H1 (cell line): ENCODE data around the gene HABP4. TPM values are rescaled to one million over a fixed set of nuclear protein-coding genes. Genes with fewer than 3 reads are reported as not detected.

Source experiments
- CTCF ChIA-PET: fragments of 300-600 bp; sonication (Branson Sonifier 250); formaldehyde crosslinking; loops from one replicate; lab custom pipeline; 2021; ENCODE audit not compliant: partially characterized antibody; lab: Charles Lee
- POLR2A ChIA-PET: fragments of 300-600 bp; sonication (Branson Sonifier 250); formaldehyde crosslinking; loops from one replicate; lab custom pipeline; 2021; ENCODE audit warnings: inconsistent platforms; ENCODE audit not compliant: partially characterized antibody; lab: Charles Lee
- DNase-seq, 2 experiments: peaks; one replicate each; pipeline versions ENCODE4 v3.0.0 to v3.0.0-alpha.2; 2010 to 2022; ENCODE audit warnings: low spot score in 2 of 2, low read depth in 1 of 2, mixed read lengths in 1 of 2
- FAIRE-seq: peaks from 2 replicates; lab custom pipeline; 2011; peaks lifted over from hg19 to GRCh38; lab: Jason Lieb, UNC
- H2AFZ ChIP-seq: 2 replicates; pipeline ENCODE4 v1.8.1; 2012; ENCODE audit warnings: low read length, inconsistent platforms
- H2AK5ac ChIP-seq: 2 replicates; pipeline ENCODE4 v1.6.1; 2013; ENCODE audit warnings: low read depth, low read length
- H2BK120ac ChIP-seq: replicated peaks from 2 replicates; pipeline ENCODE3; 2013; ENCODE audit warnings: low read depth, low read length, inconsistent platforms
- H2BK12ac ChIP-seq: 2 replicates; pipeline ENCODE4 v1.6.1; 2013; ENCODE audit warnings: low read depth, low read length
- H2BK15ac ChIP-seq: 2 replicates; pipeline ENCODE4 v1.6.1; 2013; ENCODE audit warnings: low read length
- H2BK20ac ChIP-seq: 2 replicates; pipeline ENCODE4 v1.6.1; 2013; ENCODE audit warnings: low read length
- H2BK5ac ChIP-seq: 2 replicates; pipeline ENCODE4 v1.6.1; 2013; ENCODE audit warnings: low read depth, low read length
- H3K14ac ChIP-seq: 2 replicates; pipeline ENCODE4 v1.6.1; 2013; ENCODE audit warnings: inconsistent platforms; ENCODE audit not compliant: insufficient read length
- H3K18ac ChIP-seq: 2 replicates; pipeline ENCODE4 v1.6.1; 2013; ENCODE audit warnings: low read length; ENCODE audit errors: extremely low read depth
- H3K23ac ChIP-seq: 2 replicates; pipeline ENCODE4 v1.6.1; 2013; ENCODE audit warnings: inconsistent platforms; ENCODE audit not compliant: insufficient read length
- H3K23me2 ChIP-seq: 2 replicates; pipeline ENCODE4 v1.6.1; 2013; ENCODE audit warnings: low read depth, low read length
- H3K27ac ChIP-seq: 2 replicates; pipeline ENCODE4 v1.6.1; 2011; ENCODE audit warnings: low read depth, low read length, inconsistent platforms
- H3K27me3 ChIP-seq, 4 experiments: replicated peaks in 1 of 4; 1 replicate in 1 of 4; 2 replicates in 3 of 4; pipeline versions ENCODE4 v1.6.1 to v1.8.1; 2011 to 2013; ENCODE audit warnings: low read length in 3 of 4, mild to moderate bottlenecking in 3 of 4, inconsistent platforms in 2 of 4, mixed read lengths in 2 of 4, moderate library complexity in 1 of 4; ENCODE audit not compliant: control insufficient read depth in 3 of 4, insufficient read depth in 3 of 4; ENCODE audit errors: extremely low read depth in 1 of 4
- H3K36me3 ChIP-seq, 4 experiments: 2 replicates each; pipeline versions ENCODE4 v1.6.1 to v1.8.1; 2011 to 2013; ENCODE audit warnings: mild to moderate bottlenecking in 4 of 4, low read length in 3 of 4, moderate library complexity in 2 of 4, control low read depth in 1 of 4, inconsistent platforms in 1 of 4; ENCODE audit not compliant: insufficient read depth in 4 of 4, control insufficient read depth in 2 of 4
- H3K4ac ChIP-seq: replicated peaks from 2 replicates; pipeline ENCODE3; 2013; ENCODE audit warnings: low read length, low read depth, mixed read lengths, inconsistent platforms; ENCODE audit not compliant: insufficient read length
- H3K4me1 ChIP-seq, 4 experiments: replicated peaks in 1 of 4; 1 replicate in 1 of 4; 2 replicates in 3 of 4; pipeline versions ENCODE4 v1.6.1 to v1.8.1; 2011 to 2013; ENCODE audit warnings: low read length in 3 of 4, inconsistent platforms in 2 of 4, mixed read lengths in 1 of 4; ENCODE audit not compliant: insufficient read depth in 4 of 4, control insufficient read depth in 3 of 4
- H3K4me2 ChIP-seq, 2 experiments: 2 replicates each; pipeline versions ENCODE4 v1.6.1 to v1.8.1; 2011 to 2013; ENCODE audit warnings: low read depth in 2 of 2, low read length in 2 of 2, control low read depth in 1 of 2, inconsistent platforms in 1 of 2, mild to moderate bottlenecking in 1 of 2; ENCODE audit not compliant: insufficient read depth in 1 of 2
- H3K4me3 ChIP-seq, 4 experiments: fragments of 200-600, 300-600 bp in 1 of 4; sonication (generic), shearing (Covaris generic), sonication (Bioruptor Twin) in 1 of 4; 2 replicates each; pipeline versions ENCODE4 v1.5.1 to v1.8.1; 2011 to 2016; ENCODE audit warnings: low read length in 4 of 4, low read depth in 3 of 4, control low read depth in 2 of 4, inconsistent platforms in 2 of 4, mild to moderate bottlenecking in 2 of 4, mixed read lengths in 1 of 4, moderate library complexity in 1 of 4; ENCODE audit not compliant: insufficient read depth in 2 of 4; ENCODE audit errors: extremely low read depth in 1 of 4
- H3K56ac ChIP-seq: replicated peaks from 2 replicates; pipeline ENCODE3; 2013; ENCODE audit warnings: low read depth, mild to moderate bottlenecking, mixed read lengths, low read length, inconsistent platforms; ENCODE audit not compliant: insufficient read length
- H3K79me1 ChIP-seq: 2 replicates; pipeline ENCODE4 v1.6.1; 2013; ENCODE audit warnings: low read depth, low read length, control low read depth
- H3K79me2 ChIP-seq, 2 experiments: 2 replicates each; pipeline versions ENCODE4 v1.6.1 to v1.8.1; 2012 to 2013; ENCODE audit warnings: low read length in 2 of 2, mild to moderate bottlenecking in 2 of 2, inconsistent platforms in 1 of 2; ENCODE audit not compliant: insufficient read depth in 2 of 2, control insufficient read depth in 1 of 2
- H3K9ac ChIP-seq, 4 experiments: replicated peaks in 1 of 4; 1 replicate in 1 of 4; 2 replicates in 3 of 4; pipeline versions ENCODE4 v1.6.1 to v1.8.1; 2011 to 2013; ENCODE audit warnings: low read depth in 3 of 4, low read length in 3 of 4, control low read depth in 2 of 4, mild to moderate bottlenecking in 2 of 4, moderate library complexity in 2 of 4, inconsistent platforms in 1 of 4; ENCODE audit errors: extremely low read depth in 1 of 4
- H3K9me3 ChIP-seq, 2 experiments: 2 replicates each; pipeline versions ENCODE4 v1.6.1 to v1.8.1; 2012 to 2013; ENCODE audit warnings: mild to moderate bottlenecking in 2 of 2, moderate library complexity in 2 of 2, control low read depth in 1 of 2, inconsistent platforms in 1 of 2, low read depth in 1 of 2, low read length in 1 of 2, mixed read lengths in 1 of 2; ENCODE audit not compliant: insufficient read depth in 2 of 2
- H4K20me1 ChIP-seq, 2 experiments: replicated peaks in 1 of 2; 2 replicates each; pipeline versions ENCODE3 to v1.8.1; 2011 to 2013; ENCODE audit warnings: inconsistent platforms in 2 of 2, low read length in 2 of 2, mild to moderate bottlenecking in 1 of 2; ENCODE audit not compliant: insufficient read depth in 2 of 2, control insufficient read depth in 1 of 2
- H4K5ac ChIP-seq: 2 replicates; pipeline ENCODE4 v1.6.1; 2013; ENCODE audit warnings: low read length, low read depth, mixed read lengths, inconsistent platforms; ENCODE audit not compliant: insufficient read length
- H4K8ac ChIP-seq: 2 replicates; pipeline ENCODE4 v1.8.0; 2013; ENCODE audit warnings: mild to moderate bottlenecking, moderate library complexity, low read length, inconsistent platforms; ENCODE audit not compliant: insufficient read depth; ENCODE audit errors: extremely low read depth
- H4K91ac ChIP-seq: replicated peaks from 2 replicates; pipeline ENCODE3; 2013; ENCODE audit warnings: low read length, mixed read lengths, inconsistent platforms; ENCODE audit not compliant: insufficient read length
- BCL11A ChIP-seq, 2 experiments: IDR thresholded peaks; one replicate each; pipeline ENCODE4 v1.6.1; 2011; ENCODE audit warnings: low read depth in 2 of 2, low read length in 2 of 2, mild to moderate bottlenecking in 2 of 2
- KDM1A ChIP-seq: fragments of 200-600, 300-600 bp; sonication (generic); IDR thresholded peaks from 2 replicates; pipeline ENCODE4 v1.7.1; 2016; ENCODE audit warnings: mild to moderate bottlenecking, low read length, borderline replicate concordance
- NANOG ChIP-seq: IDR thresholded peaks from 2 replicates; pipeline ENCODE4 v1.6.1; 2011; ENCODE audit warnings: low read length, low read depth, mild to moderate bottlenecking, inconsistent platforms; ENCODE audit not compliant: insufficient read depth, poor library complexity, severe bottlenecking
- SIN3A ChIP-seq, 2 experiments: IDR thresholded peaks in 1 of 2; conservative IDR thresholded peaks in 1 of 2; 2 replicates each; pipeline ENCODE4 v1.6.1; 2011 to 2012; ENCODE audit warnings: low read length in 2 of 2, improper control_type of control experiment in 1 of 2, low read depth in 1 of 2, mild to moderate bottlenecking in 1 of 2
- SP2 ChIP-seq: IDR thresholded peaks from 2 replicates; pipeline ENCODE4 v1.6.1; 2012; ENCODE audit warnings: mild to moderate bottlenecking, low read length, inconsistent platforms
- ZNF274 ChIP-seq: IDR thresholded peaks from 2 replicates; pipeline ENCODE4 v1.7.0; 2012; ENCODE audit warnings: low read length, borderline replicate concordance; ENCODE audit errors: extremely low read depth
- WGBS, 2 experiments: shearing (Covaris generic) in 1 of 2; methylation state at CpG; one replicate each; pipeline versions ENCODE4 v1.1.6 to v1.1.7; 2013 to 2015; ENCODE audit warnings: low lambda C conversion rate in 2 of 2, mixed read lengths in 2 of 2, inconsistent platforms in 1 of 2, low coverage in 1 of 2, missing lambda C conversion rate in 1 of 2; ENCODE audit not compliant: insufficient replicate concordance in 2 of 2, insufficient coverage in 1 of 2, insufficient read length in 1 of 2; ENCODE audit errors: extremely low coverage in 1 of 2, missing lambda C conversion rate in 1 of 2; 5-methylcytosine and 5-hydroxymethylcytosine counted together
- long read RNA-seq, 2 experiments: library from RNA in 1 of 2; library from capped mRNA in 1 of 2; stranded (forward); transcript quantifications; one replicate each; pipeline ENCODE4 v2.0.0, GENCODE V29; 2021; ENCODE audit warnings: inconsistent platforms in 1 of 2
- polyA minus RNA-seq, 3 experiments: library from RNA; depleted of rRNA, polyadenylated mRNA; stranded (reverse); fragments of >200 nt; gene quantifications; 1 replicate in 2 of 3; 2 replicates in 1 of 3; pipeline ENCODE4 v1.2.3, GENCODE V29; 2011
- polyA plus RNA-seq, 7 experiments: library from polyadenylated mRNA; depleted of rRNA in 3 of 7; stranded (reverse) in 5 of 7; unstranded in 2 of 7; fragments of >200 nt in 5 of 7; fragments of 200-250 nt in 2 of 7; gene quantifications; 1 replicate in 5 of 7; 2 replicates in 1 of 7; 4 replicates in 1 of 7; pipeline versions ENCODE4 v1.2.1 to v1.2.3, GENCODE V29; 2011 to 2013; ENCODE audit warnings: missing spikeins in 2 of 7, mixed read lengths in 2 of 7
- total RNA-seq: library from RNA; stranded (reverse); fragmentation: NEBNext Ultra II Directional; extraction: Animal tissue kit (Norgen Biotek cat#: 25700); gene quantifications from 2 replicates; pipeline ENCODE4 v1.2.1, GENCODE V29; 2021

Gene HABP4, protein sequence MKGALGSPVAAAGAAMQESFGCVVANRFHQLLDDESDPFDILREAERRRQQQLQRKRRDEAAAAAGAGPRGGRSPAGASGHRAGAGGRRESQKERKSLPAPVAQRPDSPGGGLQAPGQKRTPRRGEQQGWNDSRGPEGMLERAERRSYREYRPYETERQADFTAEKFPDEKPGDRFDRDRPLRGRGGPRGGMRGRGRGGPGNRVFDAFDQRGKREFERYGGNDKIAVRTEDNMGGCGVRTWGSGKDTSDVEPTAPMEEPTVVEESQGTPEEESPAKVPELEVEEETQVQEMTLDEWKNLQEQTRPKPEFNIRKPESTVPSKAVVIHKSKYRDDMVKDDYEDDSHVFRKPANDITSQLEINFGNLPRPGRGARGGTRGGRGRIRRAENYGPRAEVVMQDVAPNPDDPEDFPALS
- total RNA-seq (10.5 and 11.2 TPM in 2 replicates), polyA plus RNA-seq (2011; rRNA removed) (3.3 and 3.8 TPM in 2 replicates), polyA minus RNA-seq (2011; rRNA and poly(A)+ RNA removed) (1.5 and 2.0 TPM in 2 replicates)
- polyA plus RNA-seq (2011; cell fraction: cytosol; rRNA removed) = 7.9 TPM
- 3.3 TPM for polyA plus RNA-seq (2011; cell fraction: nucleus; rRNA removed)
- polyA plus RNA-seq (2012, experiment 1 of 2) = 9.9 to 11.6 TPM (median 10.5 TPM) in 4 replicates
- polyA plus RNA-seq (2012, experiment 2 of 2) = 3.3 TPM
- polyA plus RNA-seq (2013, experiment 1 of 2) = 7.0 TPM
- 7.1 TPM for polyA plus RNA-seq (2013, experiment 2 of 2)
- polyA minus RNA-seq (2011; cell fraction: cytosol; rRNA and poly(A)+ RNA removed) = 3.2 TPM
- 2.5 TPM for polyA minus RNA-seq (2011; cell fraction: nucleus; rRNA and poly(A)+ RNA removed)
- long read RNA-seq, experiment 1, partial matches to known transcripts = 5 of 7 reads
- long read RNA-seq, experiment 1, other reads (novel, unspliced or antisense) = 1 of 7 reads
- long read RNA-seq, experiment 2, partial matches to known transcripts = 4 of 5 reads
- long read RNA-seq, experiment 2, other reads (novel, unspliced or antisense) = 1 of 5 reads

DNA sequence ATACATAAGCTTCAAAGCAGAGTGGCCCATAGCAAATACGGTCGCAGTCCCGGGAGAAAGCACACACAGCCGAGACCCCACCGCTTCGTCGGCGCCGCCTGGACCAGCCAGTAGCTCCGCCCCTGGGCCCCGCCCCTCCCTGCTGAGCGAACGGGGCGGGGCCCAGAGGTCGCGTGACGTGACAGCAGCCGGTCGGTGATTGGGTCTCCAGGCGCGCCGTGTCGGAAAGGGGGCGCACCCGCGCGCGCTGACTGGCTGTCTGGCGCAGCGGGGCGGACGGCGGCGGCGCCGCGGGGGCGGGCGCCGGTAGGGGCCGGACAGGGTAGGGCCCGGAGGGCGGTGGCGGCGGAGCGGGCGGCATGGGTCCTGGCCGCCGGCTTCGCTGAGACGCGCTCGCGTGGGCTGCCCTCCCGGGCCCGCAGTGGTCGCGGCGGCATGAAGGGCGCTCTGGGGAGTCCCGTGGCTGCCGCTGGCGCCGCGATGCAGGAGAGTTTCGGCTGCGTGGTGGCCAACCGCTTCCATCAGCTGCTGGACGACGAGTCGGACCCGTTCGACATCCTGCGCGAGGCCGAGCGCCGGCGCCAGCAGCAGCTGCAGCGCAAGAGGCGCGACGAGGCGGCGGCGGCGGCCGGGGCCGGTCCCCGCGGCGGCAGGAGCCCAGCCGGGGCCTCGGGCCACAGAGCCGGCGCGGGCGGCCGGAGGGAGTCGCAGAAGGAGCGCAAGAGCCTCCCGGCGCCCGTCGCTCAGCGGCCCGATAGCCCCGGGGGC, at the start of gene HABP4:
TSS of gene HABP4 (plus strand) at position 325 of the 768 bp plus-strand sequence. CDS start at position 436, 111 bp downstream.
- peaks cover 0 to 6% of the 10 kb centered on the region in 2 experiments; a peak in 1 of 4 replicates for H3K79me2 ChIP-seq
- POLR2A ChIA-PET = interaction anchor here (1.0 to 1.2 kb wide), 3 partner anchors 8 to 33 kb away, joined by 3 to 6 read pairs (median 3); no protein-coding TSS in a partner anchor
- H2BK120ac ChIP-seq = no peak within 1 kb of the TSS
- H3K23me2 ChIP-seq = peaks cover 10% of the 10 kb centered on the region
- H3K4ac ChIP-seq = no peak within 1 kb of the TSS
- peaks cover 0 to 7% (median 4%) of the 10 kb centered on the region in 4 experiments; a peak in 4 of 7 replicates for H3K4me1 ChIP-seq
- H4K8ac ChIP-seq = peak within 1 kb of the TSS; percentile 99
- H2AK5ac ChIP-seq = no peak within 1 kb of the TSS
- no peak for FAIRE-seq
- 2% methylated on average over 58 of the region's 108 CpGs; no CpG with 5 or more reads in 1 of the 2 experiments for WGBS, 2 experiments
- H3K23ac ChIP-seq = no peak within 1 kb of the TSS
- peak within 1 kb of the TSS; percentile 71 for H4K91ac ChIP-seq
- no peaks in the 10 kb centered on the region; the same call in 1 of the 2 replicates for H3K79me1 ChIP-seq
- H3K56ac ChIP-seq = peak within 1 kb of the TSS; percentile 2
- peak within 1 kb of the TSS; percentile 94 for H2AFZ ChIP-seq
- peak within 1 kb of the TSS; percentile 55 to 72 (median 62) for H3K4me3 ChIP-seq
- no peak within 1 kb of the TSS for H2BK20ac ChIP-seq
- peak within 1 kb of the TSS; percentile 8 to 87 (median 52); a peak in 6 of 7 replicates for H3K9ac ChIP-seq
- no peaks in the 10 kb centered on the region for H3K36me3 ChIP-seq
- H3K18ac ChIP-seq = no peak within 1 kb of the TSS; the same call in 1 of the 2 replicates
- CTCF ChIA-PET = interaction anchor here (0.6 to 1.8 kb wide), 14 partner anchors 10 to 993 kb away, joined by 3 to 7 read pairs (median 4); no protein-coding TSS in a partner anchor
- H4K5ac ChIP-seq = peak within 1 kb of the TSS; percentile 65
- peak within 1 kb of the TSS; percentile 92 to 100 for H3K4me2 ChIP-seq
- H3K27me3 ChIP-seq = peaks cover 0 to 13% (median 5%) of the 10 kb centered on the region in 4 experiments; a peak in 4 of 7 replicates
- peaks cover 3% of the 10 kb centered on the region in 2 experiments for H4K20me1 ChIP-seq
- H2BK12ac ChIP-seq = peak within 1 kb of the TSS; percentile 12; the same call in 1 of the 2 replicates
- H2BK15ac ChIP-seq = peak within 1 kb of the TSS; percentile 90; the same call in 1 of the 2 replicates
- no peak within 1 kb of the TSS for H3K14ac ChIP-seq
- DNase-seq = peak; percentile 62 to 94
- no peak within 1 kb of the TSS for H2BK5ac ChIP-seq
- no peaks in the 10 kb centered on the region for H3K9me3 ChIP-seq
- H3K27ac ChIP-seq = no peak within 1 kb of the TSS
- TF ChIP-seq KDM1A = no peak
- no peak for TF ChIP-seq SP2
- no peak for TF ChIP-seq ZNF274
- TF ChIP-seq SIN3A (conservative IDR thresholded peaks at IDR 0.05 in 1 of 2, IDR thresholded peaks at IDR 0.05 in 1 of 2; ENCODE audit: low read depth in 1 of 2, low read length in 2 of 2) = 0 out of 4 replicates have a peak, but pooled peaks of 1 of the 2 experiments have one; percentile 23
- TF ChIP-seq NANOG = no peak
- TF ChIP-seq BCL11A (IDR thresholded peaks at IDR 0.05; ENCODE audit: low read depth in 2 of 2, low read length in 2 of 2) = no peak
